IMR-90 (cell line): ENCODE results near the gene CBFA2T3.

ENCODE experiments used
- BHLHE40 ChIP-seq: fragments of 150-350 bp; IDR thresholded peaks from 2 replicates; pipeline ENCODE4 v1.6.1; 2016; ENCODE audit warnings: mild to moderate bottlenecking, low read depth, low read length
- CEBPB ChIP-seq: IDR thresholded peaks from 2 replicates; pipeline ENCODE4 v1.6.1; 2012; ENCODE audit warnings: low read depth, low read length, improper control_type of control experiment
- CTCF ChIP-seq: conservative IDR thresholded peaks from 2 replicates; pipeline ENCODE4 v1.5.1; 2012; ENCODE audit warnings: mild to moderate bottlenecking, low read depth, low read length, improper control_type of control experiment
- FOS ChIP-seq: fragments of 150-350 bp; IDR thresholded peaks from 2 replicates; pipeline ENCODE4 v1.6.1; 2016; ENCODE audit warnings: low read depth, low read length
- MAFK ChIP-seq: IDR thresholded peaks from 2 replicates; pipeline ENCODE4 v1.6.1; 2012; ENCODE audit warnings: low read depth, low read length, improper control_type of control experiment
- POLR2A ChIP-seq: IDR thresholded peaks from 2 replicates; pipeline ENCODE4 v1.6.1; 2012; ENCODE audit warnings: mild to moderate bottlenecking, low read depth, low read length
- RAD21 ChIP-seq: IDR thresholded peaks from 2 replicates; pipeline ENCODE4 v1.6.1; 2012; ENCODE audit warnings: low read length, improper control_type of control experiment
- RFX5 ChIP-seq: IDR thresholded peaks from 2 replicates; pipeline ENCODE4 v1.8.0; 2012; ENCODE audit warnings: low read depth, mild to moderate bottlenecking, low read length, moderate library complexity
- SMC3 ChIP-seq: fragments of 150-350 bp; IDR thresholded peaks from 2 replicates; pipeline ENCODE4 v1.6.1; 2016; ENCODE audit warnings: low read depth, mild to moderate bottlenecking, antibody characterized with exemption, low read length, moderate library complexity
- TF ChIP-seq, protein P1 (sequence below): fragments of 150-350 bp; IDR thresholded peaks from 2 replicates; pipeline ENCODE4 v1.6.1; 2016; ENCODE audit warnings: low read depth, mild to moderate bottlenecking, low read length, moderate library complexity, borderline replicate concordance

DNA sequence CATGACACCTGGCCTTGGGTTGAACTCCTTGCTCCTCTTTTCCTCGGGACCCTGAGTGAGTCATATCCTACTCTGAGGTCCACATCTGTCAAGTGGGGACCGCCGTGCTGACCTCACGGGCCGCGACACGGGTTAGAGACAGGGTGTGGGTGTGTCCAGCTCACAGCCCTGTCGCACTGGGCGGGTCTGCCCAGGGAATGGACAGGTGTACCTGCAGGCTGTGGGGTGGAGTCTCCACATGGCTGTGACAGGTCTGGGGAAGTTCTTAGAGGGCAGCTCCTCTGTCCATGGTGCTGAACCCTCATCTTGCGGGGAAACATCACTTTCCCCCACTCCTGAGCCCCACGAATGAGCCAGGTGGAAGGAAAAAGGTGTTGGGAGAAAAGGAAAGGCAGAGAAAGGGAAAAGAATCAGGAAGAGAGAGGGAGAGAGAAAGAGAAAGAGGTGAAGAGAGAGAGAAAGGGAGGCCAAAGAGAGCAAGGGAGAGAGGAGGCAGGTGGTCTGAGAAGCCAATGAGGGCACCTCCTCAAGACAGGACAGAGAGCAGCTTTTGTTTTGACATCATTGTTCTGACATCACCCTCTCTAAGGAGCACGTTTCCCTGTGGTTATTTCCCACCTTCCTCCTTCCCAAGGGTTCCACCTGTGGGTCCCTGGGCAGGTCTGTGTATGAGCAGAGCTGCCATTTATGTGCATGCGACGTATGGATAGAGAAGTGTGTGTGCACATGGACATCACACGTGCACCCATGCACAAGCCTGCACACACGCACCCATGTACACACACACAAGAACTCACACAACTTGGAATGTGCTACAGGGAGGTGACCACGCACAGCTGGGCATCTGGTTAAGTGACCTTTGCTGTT lies 32.6 kb upstream of the CBFA2T3 start:
- no peak for TF ChIP-seq RFX5
- TF ChIP-seq CTCF: no peak
- no peak for TF ChIP-seq SMC3
- no peak for TF ChIP-seq BHLHE40
- no peak for TF ChIP-seq POLR2A
- no peak for TF ChIP-seq FOS
- TF ChIP-seq RAD21: no peak
- TF ChIP-seq CEBPB: no peak
- TF ChIP-seq, protein P1, sequence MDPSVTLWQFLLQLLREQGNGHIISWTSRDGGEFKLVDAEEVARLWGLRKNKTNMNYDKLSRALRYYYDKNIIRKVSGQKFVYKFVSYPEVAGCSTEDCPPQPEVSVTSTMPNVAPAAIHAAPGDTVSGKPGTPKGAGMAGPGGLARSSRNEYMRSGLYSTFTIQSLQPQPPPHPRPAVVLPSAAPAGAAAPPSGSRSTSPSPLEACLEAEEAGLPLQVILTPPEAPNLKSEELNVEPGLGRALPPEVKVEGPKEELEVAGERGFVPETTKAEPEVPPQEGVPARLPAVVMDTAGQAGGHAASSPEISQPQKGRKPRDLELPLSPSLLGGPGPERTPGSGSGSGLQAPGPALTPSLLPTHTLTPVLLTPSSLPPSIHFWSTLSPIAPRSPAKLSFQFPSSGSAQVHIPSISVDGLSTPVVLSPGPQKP: no peak
- no peak for TF ChIP-seq MAFK
